HG03060 (cell line): ENCODE results near the gene COX6A2.
"Not testable (repeated sequence)": the region's sequence is repeated elsewhere in the genome, so short reads cannot be mapped to it uniquely, and the experiment has no call there.

Experiments
- ATAC-seq: cut with Tn5 transposase; IDR thresholded peaks from one replicate; pipeline ENCODE4 v1.9.1; 2021; ENCODE audit warnings: low read depth, moderate number of reproducible peaks; ENCODE audit not compliant: unreplicated experiment

COX6A2 gene

GRCh38 chr16:31439519-31439918 is 11.4 kb upstream of the COX6A2 start:
- ATAC-seq, result no peak

GRCh38 chr16:31439023-31439422 is 10.9 kb upstream of the COX6A2 start:
- not testable (repeated sequence) for ATAC-seq

GRCh38 chr16:31438414-31438813 is 10.3 kb upstream of the COX6A2 start:
- no peak for ATAC-seq

- no peak for ATAC-seq
Observed at GRCh38 chr16:31436221-31437045, 8.3 kb upstream of the COX6A2 start.

- ATAC-seq, result no peak
Observed at GRCh38 chr16:31435341-31436220, 7.4 kb upstream of the COX6A2 start.

- ATAC-seq, result no peak
Observed at GRCh38 chr16:31430380-31431052, 2.4 kb upstream of the COX6A2 start.

GRCh38 chr16:31429796-31430195 is 1.6 kb upstream of the COX6A2 start:
- no peak for ATAC-seq

GRCh38 chr16:31429314-31429713 is 1.2 kb upstream of the COX6A2 start:
- no peak for ATAC-seq

- no peak for ATAC-seq
Observed at GRCh38 chr16:31428638-31429247, 583 bp upstream of the COX6A2 start.

GRCh38 chr16:31427441-31428278 is 500 bp downstream of the COX6A2 start:
- no peak for ATAC-seq

GRCh38 chr16:31423801-31424200 is 4.4 kb downstream of the COX6A2 start:
- no peak for ATAC-seq

GRCh38 chr16:31423241-31423640 is 4.9 kb downstream of the COX6A2 start:
- ATAC-seq, result no peak

GRCh38 chr16:31421587-31421986 is 6.6 kb downstream of the COX6A2 start:
- no peak for ATAC-seq

GRCh38 chr16:31420037-31420436 is 8.1 kb downstream of the COX6A2 start:
- ATAC-seq, result no peak

- ATAC-seq, result no peak
Observed at GRCh38 chr16:31417916-31418315, 10.2 kb downstream of the COX6A2 start.

GRCh38 chr16:31417036-31417435 is 11.1 kb downstream of the COX6A2 start:
- ATAC-seq, result not testable (repeated sequence)

- ATAC-seq, result no peak
Observed at GRCh38 chr16:31416371-31416770, 11.8 kb downstream of the COX6A2 start.

- ATAC-seq, result no peak
Observed at GRCh38 chr16:31414706-31415105, 13.5 kb downstream of the COX6A2 start.

GRCh38 chr16:31413943-31414342 is 14.2 kb downstream of the COX6A2 start:
- ATAC-seq, result no peak

- no peak for ATAC-seq
Observed at GRCh38 chr16:31413381-31413780, 14.8 kb downstream of the COX6A2 start.
